Subcutaneous adipose tissue (tissue), 4 donors: ENCODE measurements around the gene VASP. TPM values are rescaled to one million over a fixed set of nuclear protein-coding genes. Genes with fewer than 3 reads are reported as not detected.

ENCODE experiments used
- CTCF ChIP-seq: fragments of 450-650 bp; IDR thresholded peaks from one replicate; pipeline ENCODE4 v1.5.1; 2016; ENCODE audit warnings: low read depth, mild to moderate bottlenecking, control low read depth, antibody characterized with exemption, moderate library complexity
- total RNA-seq, 4 donors: library from RNA; depleted of rRNA; stranded (reverse); fragments of >200 nt; gene quantifications; one replicate each; pipeline ENCODE4 v1.1.0, GENCODE V29; 2016

The VASP gene
- total RNA-seq, 4 donors from 2014 or later = 24.9 to 44.5 (median 40.5) TPM

DNA sequence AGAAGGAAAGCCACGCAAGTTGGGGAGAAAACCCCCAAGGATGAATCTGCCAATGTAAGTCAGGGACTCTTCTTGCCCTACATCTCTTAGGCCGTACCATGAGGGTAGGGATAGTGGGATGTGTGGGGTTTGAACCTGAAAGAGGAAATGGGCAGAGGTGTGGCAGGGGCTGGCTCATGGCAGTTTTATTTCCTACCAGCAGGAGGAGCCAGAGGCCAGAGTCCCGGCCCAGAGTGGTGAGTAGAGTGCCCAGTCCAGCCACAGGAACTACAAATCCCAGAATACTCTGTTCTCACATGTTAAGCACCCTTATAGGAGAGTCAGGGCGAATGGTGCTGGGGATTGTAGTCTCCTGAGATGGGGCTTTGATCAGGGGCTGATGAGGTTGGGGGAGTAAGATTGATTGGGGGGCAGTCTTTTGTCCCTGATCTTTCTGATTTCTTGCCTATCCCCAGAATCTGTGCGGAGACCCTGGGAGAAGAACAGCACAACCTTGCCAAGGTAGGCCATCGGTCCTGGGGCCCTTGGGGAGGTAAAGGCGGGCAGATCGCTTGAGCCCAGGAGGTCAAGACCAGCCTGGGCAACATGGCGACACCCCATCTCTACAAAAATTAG, 16.5 kb downstream of the VASP start:
- no peak for TF ChIP-seq CTCF

DNA sequence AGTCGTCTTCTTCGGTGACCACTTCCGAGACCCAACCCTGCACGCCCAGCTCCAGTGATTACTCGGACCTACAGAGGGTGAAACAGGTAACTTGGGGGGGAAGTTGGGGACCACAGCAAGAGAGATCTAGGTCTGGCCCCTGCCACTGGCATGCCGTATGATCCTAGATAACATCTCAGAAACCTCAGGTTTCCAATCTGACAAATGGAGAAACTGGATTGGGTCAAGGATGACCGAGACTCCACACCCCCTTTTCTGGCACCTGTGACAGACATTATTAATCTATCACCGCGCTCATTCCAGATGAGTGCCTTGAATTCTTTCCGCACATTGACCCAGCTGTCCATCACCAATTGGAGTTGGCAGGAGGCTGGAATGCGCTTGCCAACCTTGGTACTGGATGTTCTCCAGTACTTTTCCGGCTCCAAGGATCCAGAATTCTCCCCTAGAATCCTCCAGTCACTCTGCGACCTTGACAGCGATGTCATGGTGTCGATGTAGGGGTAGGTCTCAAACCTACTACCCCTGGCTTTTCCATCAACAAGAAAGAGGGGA, 17.4 kb downstream of the VASP start:
- TF ChIP-seq CTCF = no peak

GRCh38 chr19:45526143-45526542, 18.9 kb downstream of the VASP start:
- no peak for TF ChIP-seq CTCF

- TF ChIP-seq CTCF = no peak
Observed at GRCh38 chr19:45526971-45527370, 19.7 kb downstream of the VASP start.

GRCh38 chr19:45527731-45528130, 20.5 kb downstream of the VASP start:
- no peak for TF ChIP-seq CTCF

GRCh38 chr19:45528149-45528743, 21.0 kb downstream of the VASP start:
- TF ChIP-seq CTCF = no peak

- no peak for TF ChIP-seq CTCF
Observed at GRCh38 chr19:45528744-45529419, 21.6 kb downstream of the VASP start.
